ENCODE measurements around the gene PCDHA3.
A peak's percentile ranks its signal among the peaks of the same experiment; 100 is the strongest.
"Not testable (repeated sequence)": the region's sequence is repeated elsewhere in the genome, so short reads cannot be mapped to it uniquely, and the experiment has no call there.

PCDHA3 gene

GRCh38 chr5:140808889-140809291, 8.0 kb downstream of the PCDHA3 start:
- FAIRE-seq (no peak), DNase-seq (ENCODE audit: insufficient read length, low spot score) (no peak)

GRCh38 chr5:140821375-140822280, 20.8 kb downstream of the PCDHA3 start, which contains the start of gene PCDHA5:
Gene PCDHA5, plus strand, starts transcription at chr5:140821613.
- no peak for DNase-seq (ENCODE audit: insufficient read length, low spot score)
- no peak for FAIRE-seq

- no peak for FAIRE-seq
- no peak for DNase-seq (ENCODE audit: insufficient read length, low spot score)
These were observed 21.4 kb downstream of the PCDHA3 start for GRCh38 chr5:140822281-140822629.

GRCh38 chr5:140822969-140823368, 22.1 kb downstream of the PCDHA3 start:
- not testable (repeated sequence) for FAIRE-seq

GRCh38 chr5:140823475-140823874, 22.6 kb downstream of the PCDHA3 start:
- FAIRE-seq (no peak), DNase-seq (ENCODE audit: insufficient read length, low spot score) (no peak)

More at GRCh38 chr5:140822969-140823368, 22.1 kb downstream of the PCDHA3 start:
- DNase-seq (ENCODE audit: insufficient read length, low spot score), result not testable (repeated sequence)

GRCh38 chr5:140827704-140828361, 27.0 kb downstream of the PCDHA3 start, which contains the start of gene PCDHA6:
Gene PCDHA6, plus strand, starts transcription at chr5:140827960. Its CDS starts 132 bp downstream, at chr5:140828092.
- FAIRE-seq (no peak), DNase-seq (ENCODE audit: insufficient read length, low spot score) (peak; percentile 32)

GRCh38 chr5:140828362-140828737, 27.5 kb downstream of the PCDHA3 start:
- FAIRE-seq, result peak; percentile 26
- no peak for DNase-seq (ENCODE audit: insufficient read length, low spot score)

GRCh38 chr5:140829511-140830501, 28.9 kb downstream of the PCDHA3 start:
- not testable (repeated sequence) for FAIRE-seq; DNase-seq (ENCODE audit: insufficient read length, low spot score)

- DNase-seq (ENCODE audit: insufficient read length, low spot score), result no peak
- no peak for FAIRE-seq
These were observed 33.1 kb downstream of the PCDHA3 start, which contains the start of gene PCDHA7 for GRCh38 chr5:140833993-140834392. Gene PCDHA7, plus strand, starts transcription at chr5:140834269. Its CDS starts 115 bp downstream, at chr5:140834384.

- DNase-seq (ENCODE audit: insufficient read length, low spot score); FAIRE-seq: not testable (repeated sequence)
These were observed 33.7 kb downstream of the PCDHA3 start for GRCh38 chr5:140834439-140835008.

GRCh38 chr5:140835622-140836510, 35.0 kb downstream of the PCDHA3 start:
- FAIRE-seq, result no peak
- no peak for DNase-seq (ENCODE audit: insufficient read length, low spot score)

- FAIRE-seq (no peak), DNase-seq (ENCODE audit: insufficient read length, low spot score) (peak; percentile 43)
These were observed 40.4 kb downstream of the PCDHA3 start, which contains the start of gene PCDHA8 for GRCh38 chr5:140840978-140841962. Gene PCDHA8, plus strand, starts transcription at chr5:140841187. Its CDS starts 135 bp downstream, at chr5:140841322.

GRCh38 chr5:140842798-140843733, 42.2 kb downstream of the PCDHA3 start:
- FAIRE-seq (no peak), DNase-seq (ENCODE audit: insufficient read length, low spot score) (no peak)

- FAIRE-seq; DNase-seq (ENCODE audit: insufficient read length, low spot score): not testable (repeated sequence)
These were observed 47.6 kb downstream of the PCDHA3 start, which contains the start of gene PCDHA9 for GRCh38 chr5:140848139-140849102. Gene PCDHA9, plus strand, starts transcription at chr5:140848382. Its CDS starts 114 bp downstream, at chr5:140848496.
